Stimulated activated effector memory CD8-positive, alpha-beta T cell treated with anti-CD3 and anti-CD28 coated beads, Interleukin-12 subunit alpha, Interleukin-12 subunit beta, amount 100 ng/mL, for 72 hours (primary cell): ENCODE measurements around the gene LRRC73.

Source experiments
- ATAC-seq: fragments of 150-1000 bp; cut with Tn5 transposase; 2 replicates; pipeline ENCODE4 v1.10.0; 2021
- DNase-seq, 2 donors: peaks; one replicate each; pipeline ENCODE4 v3.0.0; 2021 to 2022; ENCODE audit warnings: low spot score in 2 of 2
- H3K27ac Mint-ChIP-seq: one replicate; pipeline ENCODE4 v1.8.0; 2022; ENCODE audit warnings: mild to moderate bottlenecking, mixed read lengths
- H3K36me3 Mint-ChIP-seq: one replicate; pipeline ENCODE4 v1.8.0; 2022; ENCODE audit warnings: mild to moderate bottlenecking, mixed read lengths
- H3K4me1 Mint-ChIP-seq: one replicate; pipeline ENCODE4 v1.8.0; 2022; ENCODE audit warnings: mixed read lengths
- H3K4me3 Mint-ChIP-seq: one replicate; pipeline ENCODE4 v1.8.0; 2022; ENCODE audit warnings: mild to moderate bottlenecking, mixed read lengths
- H3K9me3 Mint-ChIP-seq: one replicate; pipeline ENCODE4 v1.8.0; 2022; ENCODE audit warnings: mixed read lengths

LRRC73 gene

GRCh38 chr6:43489277-43490072, 20.7 kb downstream of the LRRC73 start:
- H3K36me3 Mint-ChIP-seq: peaks cover 24% of the 10 kb centered on the region
- peak overlapping the region; percentile 34 for H3K27ac Mint-ChIP-seq
- no peak for ATAC-seq
- no peaks in the 10 kb centered on the region for H3K9me3 Mint-ChIP-seq
- no peak for DNase-seq
- no peak overlapping the region for H3K4me3 Mint-ChIP-seq
- peaks cover 21% of the 10 kb centered on the region for H3K4me1 Mint-ChIP-seq

GRCh38 chr6:43488667-43489276, 21.4 kb downstream of the LRRC73 start:
- DNase-seq: no peak
- Mint-ChIP-seq H3K9me3 (no peaks in the 10 kb centered on the region), H3K4me3 (no peak overlapping the region), H3K27ac (peak overlapping the region; percentile 34), H3K4me1 (peaks cover 14% of the 10 kb centered on the region), H3K36me3 (peaks cover 24% of the 10 kb centered on the region)
- ATAC-seq: no peak

DNA sequence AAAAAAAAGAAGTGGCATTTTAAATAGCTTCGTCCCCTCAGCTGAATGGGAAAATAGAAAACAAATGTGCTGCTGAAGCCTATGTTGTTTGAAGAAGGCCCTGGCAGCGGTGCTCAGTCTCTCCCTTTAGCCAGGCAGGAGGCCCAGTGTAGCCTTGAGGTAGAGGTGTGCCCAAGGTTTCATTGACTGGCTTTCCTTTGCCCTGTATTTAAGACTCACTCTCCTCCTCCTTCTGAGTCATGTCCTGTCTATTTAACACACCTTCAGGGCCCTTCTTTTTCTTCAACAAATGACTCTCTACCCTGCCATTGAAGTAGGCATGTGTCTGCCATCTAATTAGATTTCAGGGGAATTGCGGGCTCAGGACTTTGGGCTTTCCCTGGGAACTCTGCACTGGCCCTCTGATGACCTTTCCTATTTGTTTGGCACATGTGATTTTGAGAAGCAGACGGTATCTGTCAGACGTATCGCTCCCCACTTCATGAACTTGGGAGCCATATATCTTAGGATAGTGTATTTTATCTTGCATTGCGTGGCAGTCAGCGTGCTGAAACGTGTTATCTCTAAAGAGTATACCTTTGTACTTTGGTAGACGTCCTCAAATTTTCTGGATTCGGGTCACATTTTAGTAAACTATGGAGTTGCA, 28.4 kb downstream of the LRRC73 start:
- ATAC-seq (peak; percentile 49), DNase-seq (no peak)
- Mint-ChIP-seq H3K27ac (peak overlapping the region; percentile 54), H3K4me1 (peaks cover 53% of the 10 kb centered on the region), H3K36me3 (peaks cover 55% of the 10 kb centered on the region), H3K9me3 (no peaks in the 10 kb centered on the region), H3K4me3 (no peak overlapping the region)

- DNase-seq: no peak
- Mint-ChIP-seq H3K36me3 (peaks cover 52% of the 10 kb centered on the region), H3K4me3 (no peak overlapping the region)
Observed at GRCh38 chr6:43481075-43481474, 29.1 kb downstream of the LRRC73 start.

DNA sequence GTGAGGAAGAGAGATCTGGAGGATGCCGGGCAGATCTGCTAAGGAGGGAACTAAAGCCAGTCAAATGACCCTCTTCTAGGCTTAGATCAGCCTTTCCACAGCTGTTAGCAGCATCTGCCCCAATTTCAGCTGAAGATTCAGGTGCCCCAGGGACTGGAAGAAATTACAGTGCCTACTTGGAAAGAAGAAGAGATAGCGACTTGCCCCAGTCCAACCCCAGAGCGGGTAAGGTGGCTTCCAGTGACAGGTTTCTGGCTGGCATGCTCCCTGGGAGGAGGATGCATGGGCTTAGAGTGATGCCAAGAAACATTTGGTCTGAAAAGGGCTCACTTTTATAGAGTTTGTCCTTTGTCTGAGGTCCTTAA, 32.2 kb downstream of the LRRC73 start:
- Mint-ChIP-seq H3K27ac (peak overlapping the region; percentile 98), H3K9me3 (no peaks in the 10 kb centered on the region), H3K4me1 (peaks cover 49% of the 10 kb centered on the region), H3K36me3 (peaks cover 46% of the 10 kb centered on the region), H3K4me3 (peak overlapping the region; percentile 95)
- ATAC-seq (no peak), DNase-seq (no peak)

More at GRCh38 chr6:43481075-43481474, 29.1 kb downstream of the LRRC73 start:
- H3K4me1 Mint-ChIP-seq: peaks cover 55% of the 10 kb centered on the region
- no peak for ATAC-seq
- no peak overlapping the region for H3K27ac Mint-ChIP-seq
- no peaks in the 10 kb centered on the region for H3K9me3 Mint-ChIP-seq

DNA sequence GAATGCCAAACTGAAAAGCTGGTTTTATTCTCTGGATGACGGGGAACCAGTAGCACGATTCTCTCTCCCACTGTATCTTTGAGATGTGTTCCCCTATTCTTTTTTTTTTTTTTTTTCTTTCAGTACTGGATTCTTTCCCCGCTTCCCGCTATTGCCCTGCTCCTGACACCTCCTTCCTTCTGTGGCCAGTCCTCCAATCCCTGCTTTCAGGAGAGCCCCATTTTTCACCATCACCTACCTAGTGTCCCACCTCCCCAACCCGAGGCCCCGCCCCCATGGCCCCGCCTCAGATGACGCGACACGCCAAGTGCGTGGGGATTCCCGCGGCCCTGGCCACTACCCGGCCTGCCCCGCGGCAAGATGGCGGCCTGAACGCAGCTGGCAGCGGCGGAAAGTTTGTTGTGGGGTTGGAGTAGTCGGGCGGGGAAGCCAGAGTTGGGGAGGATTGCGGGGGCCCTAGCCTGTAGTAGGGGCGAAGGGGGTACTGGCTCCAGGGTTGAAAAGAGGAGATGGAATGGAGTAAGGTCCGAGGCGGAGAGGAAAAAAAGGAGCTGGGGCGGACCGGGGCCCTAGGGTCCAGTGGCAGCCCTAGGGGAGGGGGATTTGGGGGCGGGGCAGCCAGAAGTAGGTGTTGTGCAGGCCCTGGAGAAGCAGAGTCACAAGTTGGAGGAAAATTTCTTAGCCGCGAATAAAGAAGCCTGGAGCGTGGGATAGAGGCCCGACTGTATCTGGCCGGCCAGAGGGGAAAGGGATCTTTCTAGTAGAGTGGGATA, 32.7 kb downstream of the LRRC73 start, which contains the start of gene TJAP1:
Gene TJAP1 (plus strand): TSS at position 336 of the 773 bp plus-strand sequence. CDS start 21,432 bp downstream, outside the sequence.
- ATAC-seq: peak; percentile 99
- Mint-ChIP-seq H3K4me1 (peaks cover 45% of the 10 kb centered on the region), H3K27ac (peak within 1 kb of the TSS; percentile 98), H3K4me3 (peak within 1 kb of the TSS; percentile 95), H3K9me3 (no peaks in the 10 kb centered on the region), H3K36me3 (peaks cover 43% of the 10 kb centered on the region)
- DNase-seq: peak; percentile 96 to 98

GRCh38 chr6:43476746-43477145, 33.4 kb downstream of the LRRC73 start:
- ATAC-seq (no peak), DNase-seq (no peak)
- Mint-ChIP-seq H3K4me1 (peaks cover 38% of the 10 kb centered on the region), H3K9me3 (no peaks in the 10 kb centered on the region), H3K27ac (peak overlapping the region; percentile 98), H3K4me3 (peak overlapping the region; percentile 95), H3K36me3 (peaks cover 39% of the 10 kb centered on the region)

DNA sequence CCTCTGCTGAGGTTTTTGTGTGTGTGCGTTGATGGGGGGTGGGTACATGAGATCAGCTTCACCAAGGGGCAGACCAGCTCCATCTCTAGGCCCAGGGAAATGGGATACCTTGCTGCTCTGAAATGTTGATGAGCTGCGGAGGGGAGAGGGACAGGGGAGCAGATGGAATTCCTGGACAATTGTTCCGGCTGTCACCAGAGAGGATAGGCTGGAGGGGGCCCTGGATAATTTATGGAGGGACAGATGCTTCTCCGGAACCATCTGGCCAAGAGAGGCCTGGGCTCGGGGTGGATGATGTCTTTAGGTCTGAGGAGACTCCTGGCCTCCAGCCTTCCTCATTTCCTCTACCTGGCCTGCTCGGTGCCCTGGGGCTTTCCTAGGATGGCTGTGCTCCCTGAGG, 34.6 kb downstream of the LRRC73 start:
- no peaks in the 10 kb centered on the region for H3K9me3 Mint-ChIP-seq
- ATAC-seq (no peak), DNase-seq (no peak)
- peaks cover 26% of the 10 kb centered on the region for H3K36me3 Mint-ChIP-seq
- H3K27ac Mint-ChIP-seq: no peak overlapping the region
- H3K4me3 Mint-ChIP-seq: no peak overlapping the region
- H3K4me1 Mint-ChIP-seq: peaks cover 30% of the 10 kb centered on the region

DNA sequence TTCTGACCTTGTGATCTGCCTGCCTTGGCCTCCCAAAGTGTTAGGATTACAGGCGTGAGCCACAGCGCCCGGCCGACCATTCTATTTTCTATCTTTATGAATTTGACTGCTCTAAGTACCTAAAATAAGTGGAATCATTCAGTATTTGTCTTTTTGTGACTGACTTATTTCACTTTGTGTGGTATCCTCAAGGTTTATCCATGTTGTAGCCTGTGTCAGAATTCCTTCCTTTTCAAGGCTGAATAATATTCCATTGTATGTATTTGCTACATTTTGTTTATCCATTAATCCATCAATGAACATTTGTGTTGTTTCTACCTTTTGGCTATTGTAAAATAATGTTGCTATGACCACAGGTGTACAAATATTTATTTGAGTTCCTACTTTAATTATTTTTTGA, 37.6 kb downstream of the LRRC73 start:
- ATAC-seq (no peak), DNase-seq (no peak)
- Mint-ChIP-seq H3K9me3 (no peaks in the 10 kb centered on the region), H3K4me3 (no peak overlapping the region), H3K27ac (no peak overlapping the region), H3K4me1 (peaks cover 10% of the 10 kb centered on the region), H3K36me3 (peaks cover 10% of the 10 kb centered on the region)

- ATAC-seq (no peak), DNase-seq (no peak)
- H3K9me3 Mint-ChIP-seq: no peaks in the 10 kb centered on the region
- H3K4me3 Mint-ChIP-seq: no peak overlapping the region
- H3K36me3 Mint-ChIP-seq: no peaks in the 10 kb centered on the region
- H3K4me1 Mint-ChIP-seq: no peaks in the 10 kb centered on the region
- no peak overlapping the region for H3K27ac Mint-ChIP-seq
Observed at GRCh38 chr6:43471399-43471798, 38.7 kb downstream of the LRRC73 start.

DNA sequence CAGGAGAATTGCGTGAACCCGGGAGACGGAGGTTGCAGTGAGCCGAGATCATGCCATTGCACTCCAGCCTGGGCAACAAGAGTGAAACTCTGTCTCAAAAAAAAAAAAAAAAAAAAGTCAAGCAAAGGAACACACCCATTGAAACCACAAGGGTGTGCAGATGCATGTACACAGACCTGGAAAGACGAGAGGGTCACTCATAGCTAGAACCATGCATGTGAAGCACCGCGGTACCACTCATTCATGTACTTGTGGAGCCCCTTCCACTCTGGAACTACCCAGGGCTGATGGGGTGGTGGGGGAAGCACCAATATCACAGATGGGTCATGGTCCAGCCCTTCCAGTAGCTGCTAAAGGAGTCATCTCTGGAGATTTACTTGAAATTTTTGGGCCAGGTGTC, 40.2 kb downstream of the LRRC73 start:
- no peak overlapping the region for H3K4me3 Mint-ChIP-seq
- no peak overlapping the region for H3K27ac Mint-ChIP-seq
- ATAC-seq: peak; percentile 69

GRCh38 chr6:43468748-43469681, 41.1 kb downstream of the LRRC73 start:
- no peak overlapping the region for H3K27ac Mint-ChIP-seq
- no peaks in the 10 kb centered on the region for H3K4me1 Mint-ChIP-seq
- no peaks in the 10 kb centered on the region for H3K9me3 Mint-ChIP-seq
- no peak for ATAC-seq
- no peak for DNase-seq
- no peak overlapping the region for H3K4me3 Mint-ChIP-seq
- no peaks in the 10 kb centered on the region for H3K36me3 Mint-ChIP-seq

More for the DNA sequence above, 40.2 kb downstream of the LRRC73 start:
- H3K9me3 Mint-ChIP-seq: no peaks in the 10 kb centered on the region
- H3K4me1 Mint-ChIP-seq: no peaks in the 10 kb centered on the region
- H3K36me3 Mint-ChIP-seq: no peaks in the 10 kb centered on the region
- DNase-seq: no peak

DNA sequence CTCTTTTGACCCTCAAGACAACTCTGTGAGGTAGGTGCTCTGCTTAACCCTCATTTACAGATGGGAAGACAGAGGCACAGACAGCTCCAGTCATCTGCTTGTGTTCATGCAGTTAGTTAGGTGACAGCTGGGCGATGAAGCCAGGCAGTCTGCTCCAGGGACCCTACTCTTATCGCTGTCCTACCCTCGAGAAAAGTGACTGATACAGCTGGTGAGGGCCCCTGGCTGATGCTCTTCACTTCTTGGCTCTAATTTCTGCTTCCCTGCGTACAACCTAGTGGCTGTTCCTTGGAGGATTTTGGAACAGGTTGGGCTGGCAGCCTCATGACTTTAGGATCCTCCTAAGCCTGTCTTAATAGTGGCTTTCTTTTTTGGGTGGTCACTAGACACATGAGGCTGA, 41.9 kb downstream of the LRRC73 start:
- DNase-seq (no peak), ATAC-seq (no peak)
- H3K9me3 Mint-ChIP-seq: no peaks in the 10 kb centered on the region
- H3K4me1 Mint-ChIP-seq: no peaks in the 10 kb centered on the region
- H3K27ac Mint-ChIP-seq: peak overlapping the region; percentile 23
- H3K36me3 Mint-ChIP-seq: no peaks in the 10 kb centered on the region
- H3K4me3 Mint-ChIP-seq: no peak overlapping the region

- Mint-ChIP-seq H3K4me1 (no peaks in the 10 kb centered on the region), H3K4me3 (no peak overlapping the region), H3K9me3 (no peaks in the 10 kb centered on the region), H3K27ac (peak overlapping the region; percentile 23), H3K36me3 (no peaks in the 10 kb centered on the region)
- ATAC-seq (no peak), DNase-seq (no peak)
Observed at GRCh38 chr6:43467752-43468151, 42.4 kb downstream of the LRRC73 start.
